ENCODE data around the gene WDCP. TPM values are rescaled to one million over a fixed set of nuclear protein-coding genes. Genes with fewer than 3 reads are reported as not detected.

The WDCP gene
- total and polyA plus RNA-seq, 4 donors, result 2.1 to 9.1 (median 6.1) TPM

GRCh38 chr2:24080701-24081100, 33.5 kb upstream of the WDCP start:
- 72 to 80% methylated on average over 2 of the region's 2 CpGs for WGBS, 2 donors
- H3K9me3 ChIP-seq (ENCODE audit: control insufficient read depth in 4 of 4, insufficient read depth in 3 of 4, low read length in 3 of 4), result no peaks in the 10 kb centered on the region
- no peaks in the 10 kb centered on the region for H3K27me3 ChIP-seq (ENCODE audit: control insufficient read depth in 3 of 3, insufficient read depth in 3 of 3, low read length in 2 of 3)
- H3K27ac ChIP-seq (ENCODE audit: low read depth in 1 of 2, low read length in 1 of 2), result no peak overlapping the region
- TF ChIP-seq CTCF (IDR thresholded peaks at IDR 0.05; ENCODE audit: control extremely low read depth, extremely low read depth), result no peak
- H3K4me1 ChIP-seq (ENCODE audit: control insufficient read depth in 5 of 5, insufficient read depth in 5 of 5, low read length in 5 of 5), result peaks cover 0 to 30% (median 5%) of the 10 kb centered on the region in 5 donors
- peak in 2 of 3 donors; percentile 19 to 21 for DNase-seq
- peaks cover 5 to 25% (median 17%) of the 10 kb centered on the region in 4 donors for H3K36me3 ChIP-seq (ENCODE audit: control insufficient read depth in 4 of 4, insufficient read depth in 4 of 4, low read length in 4 of 4)
- ATAC-seq (ENCODE audit: insufficient read depth, low FRiP score), result no peak
- H3K4me3 ChIP-seq, result no peak overlapping the region
- H3K9ac ChIP-seq (ENCODE audit: insufficient read depth in 1 of 2, low read length in 2 of 2), result no peak overlapping the region

- 53 to 63% methylated on average over 2 of the region's 2 CpGs for WGBS, 2 donors
- no peaks in the 10 kb centered on the region for H3K27me3 ChIP-seq (ENCODE audit: control insufficient read depth in 3 of 3, insufficient read depth in 3 of 3, low read length in 2 of 3)
- no peak overlapping the region for H3K4me3 ChIP-seq
- H3K4me1 ChIP-seq (ENCODE audit: control insufficient read depth in 5 of 5, insufficient read depth in 5 of 5, low read length in 5 of 5), result peaks cover 3 to 19% (median 5%) of the 10 kb centered on the region in 5 donors
- peak overlapping the region; percentile 60 to 63 for H3K9ac ChIP-seq (ENCODE audit: insufficient read depth in 1 of 2, low read length in 2 of 2)
- no peak for TF ChIP-seq CTCF (IDR thresholded peaks at IDR 0.05; ENCODE audit: control extremely low read depth, extremely low read depth)
- no peaks in the 10 kb centered on the region for H3K9me3 ChIP-seq (ENCODE audit: control insufficient read depth in 4 of 4, insufficient read depth in 3 of 4, low read length in 3 of 4)
- no peak for DNase-seq
- ATAC-seq (ENCODE audit: insufficient read depth, low FRiP score), result no peak
- H3K36me3 ChIP-seq (ENCODE audit: control insufficient read depth in 4 of 4, insufficient read depth in 4 of 4, low read length in 4 of 4), result peaks cover 5 to 32% (median 17%) of the 10 kb centered on the region in 4 donors
- peak overlapping the region in 1 of 2 donors; percentile 98 for H3K27ac ChIP-seq (ENCODE audit: low read depth in 1 of 2, low read length in 1 of 2)
These were observed 30.7 kb upstream of the WDCP start for GRCh38 chr2:24077879-24078278.

GRCh38 chr2:24077535-24077877, 30.3 kb upstream of the WDCP start:
- H3K4me1 ChIP-seq (ENCODE audit: control insufficient read depth in 5 of 5, insufficient read depth in 5 of 5, low read length in 5 of 5), result peaks cover 0 to 18% (median 5%) of the 10 kb centered on the region in 5 donors
- H3K27ac ChIP-seq (ENCODE audit: low read depth in 1 of 2, low read length in 1 of 2), result peak overlapping the region; percentile 88 to 98
- peak overlapping the region; percentile 78 for H3K4me3 ChIP-seq
- no peaks in the 10 kb centered on the region for H3K27me3 ChIP-seq (ENCODE audit: control insufficient read depth in 3 of 3, insufficient read depth in 3 of 3, low read length in 2 of 3)
- ATAC-seq (ENCODE audit: insufficient read depth, low FRiP score) (no peak), DNase-seq (no peak)
- peaks cover 5 to 29% (median 15%) of the 10 kb centered on the region in 4 donors for H3K36me3 ChIP-seq (ENCODE audit: control insufficient read depth in 4 of 4, insufficient read depth in 4 of 4, low read length in 4 of 4)
- WGBS, 2 donors, result 7 to 12% methylated on average over 9 of the region's 9 CpGs
- TF ChIP-seq CTCF (IDR thresholded peaks at IDR 0.05; ENCODE audit: control extremely low read depth, extremely low read depth), result no peak
- peak overlapping the region; percentile 60 to 63 for H3K9ac ChIP-seq (ENCODE audit: insufficient read depth in 1 of 2, low read length in 2 of 2)
- H3K9me3 ChIP-seq (ENCODE audit: control insufficient read depth in 4 of 4, insufficient read depth in 3 of 4, low read length in 3 of 4), result no peaks in the 10 kb centered on the region

Data from lung (tissue), 12 donors.